HG02973 (cell line): ENCODE results near the gene SOX6.
"Not testable (repeated sequence)": the region's sequence is repeated elsewhere in the genome, so short reads cannot be mapped to it uniquely, and the experiment has no call there.

Experiments used
- ATAC-seq: cut with Tn5 transposase; IDR thresholded peaks from one replicate; pipeline ENCODE4 v1.9.1; 2021; ENCODE audit warnings: moderate library complexity; ENCODE audit not compliant: unreplicated experiment

The SOX6 gene

DNA sequence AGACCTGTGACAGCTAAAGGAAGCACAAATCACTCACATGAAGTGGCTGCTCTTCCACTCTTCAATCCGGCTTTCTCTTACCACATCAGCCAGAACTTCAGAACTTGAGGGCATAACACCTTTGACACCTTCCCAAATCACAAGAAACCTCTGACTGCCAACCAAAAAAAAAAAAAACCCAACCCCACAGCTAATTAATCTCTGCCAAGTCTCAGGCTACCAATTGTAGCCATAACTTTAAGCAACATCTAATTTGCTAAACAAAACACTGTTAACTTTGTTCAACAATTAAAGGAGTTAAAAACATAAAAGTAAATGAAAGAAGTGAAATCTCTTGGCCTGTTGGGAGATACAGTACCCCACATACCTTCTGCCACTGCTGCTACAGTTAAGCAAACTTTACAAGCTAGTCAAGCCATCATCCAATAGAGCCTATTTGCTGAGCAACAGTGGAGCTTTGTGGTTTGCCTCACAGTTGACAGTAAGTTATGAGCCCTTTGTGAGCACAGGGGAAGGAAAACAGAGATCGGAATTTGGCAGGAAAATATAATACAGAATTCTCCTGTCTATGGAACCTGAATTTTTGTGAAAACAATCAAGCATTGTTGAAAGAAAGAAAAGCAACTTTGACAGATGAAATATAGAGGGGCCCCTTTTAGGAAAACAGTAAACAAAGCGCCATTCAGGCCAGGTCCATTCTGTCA lies at the start of gene SOX6:
SOX6 (minus strand) TSS at position 490 of the 704 bp plus-strand sequence. CDS start 15,298 bp downstream, outside the sequence.
- no peak for ATAC-seq

DNA sequence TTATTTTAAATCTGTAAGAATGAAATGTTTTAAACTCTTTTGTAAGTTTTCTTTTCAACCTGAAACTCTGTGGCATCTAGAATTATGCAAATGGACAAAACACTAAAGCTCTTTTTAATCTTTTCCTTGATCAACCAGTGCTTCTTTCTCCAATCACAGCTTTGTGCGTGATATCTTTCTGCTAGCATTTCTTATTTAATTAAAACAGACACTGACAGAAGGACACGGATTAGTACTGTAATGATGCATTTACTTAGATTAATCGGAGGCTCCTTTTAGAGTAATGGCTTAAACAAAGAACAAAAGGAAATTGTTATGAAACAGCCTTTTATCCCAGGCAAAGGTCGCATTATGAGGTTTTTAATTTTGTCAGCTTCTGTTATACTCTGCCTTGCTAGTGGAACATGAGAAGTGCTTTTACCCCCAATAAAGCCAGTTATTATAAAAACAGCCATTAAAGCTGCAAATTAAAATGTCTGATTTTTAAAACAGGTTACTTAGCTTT lies 48.5 kb upstream of the SOX6 start:
- ATAC-seq: no peak

DNA sequence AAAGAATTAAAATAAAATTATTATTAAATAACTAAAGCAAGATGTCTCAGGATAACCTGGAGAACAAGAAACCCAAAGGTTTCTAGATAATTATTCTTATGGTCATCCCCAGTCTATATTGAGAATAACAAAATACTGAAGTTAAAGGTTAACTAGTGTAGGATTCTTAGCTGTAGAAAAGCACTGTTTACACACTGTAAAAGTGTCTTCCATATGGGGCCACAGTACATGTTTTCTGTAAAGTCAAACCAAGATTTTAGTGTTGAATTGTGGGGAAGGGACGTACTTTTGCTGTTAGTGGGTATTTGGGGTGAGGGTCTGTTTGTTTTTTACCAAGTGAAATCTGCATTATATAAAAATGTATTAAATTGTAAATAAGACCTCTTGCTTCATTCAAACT lies 47.5 kb upstream of the SOX6 start:
- ATAC-seq: no peak

DNA sequence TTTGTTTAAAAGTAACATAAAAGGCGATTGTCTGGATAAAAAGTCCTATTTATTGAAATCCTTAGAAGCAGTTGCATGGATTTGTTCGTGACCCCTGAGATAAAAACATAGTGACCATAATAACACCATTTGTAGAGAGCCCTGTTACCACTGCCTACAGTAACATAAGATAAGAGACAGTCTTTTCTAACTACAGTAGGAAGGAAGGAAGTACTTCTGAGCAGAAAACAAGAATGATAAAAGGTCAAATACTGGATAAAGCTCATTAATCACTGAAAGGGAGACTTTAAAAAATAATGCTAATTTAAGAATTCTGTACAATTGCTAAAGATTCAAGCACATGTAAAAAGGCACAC lies 47.1 kb upstream of the SOX6 start:
- no peak for ATAC-seq

DNA sequence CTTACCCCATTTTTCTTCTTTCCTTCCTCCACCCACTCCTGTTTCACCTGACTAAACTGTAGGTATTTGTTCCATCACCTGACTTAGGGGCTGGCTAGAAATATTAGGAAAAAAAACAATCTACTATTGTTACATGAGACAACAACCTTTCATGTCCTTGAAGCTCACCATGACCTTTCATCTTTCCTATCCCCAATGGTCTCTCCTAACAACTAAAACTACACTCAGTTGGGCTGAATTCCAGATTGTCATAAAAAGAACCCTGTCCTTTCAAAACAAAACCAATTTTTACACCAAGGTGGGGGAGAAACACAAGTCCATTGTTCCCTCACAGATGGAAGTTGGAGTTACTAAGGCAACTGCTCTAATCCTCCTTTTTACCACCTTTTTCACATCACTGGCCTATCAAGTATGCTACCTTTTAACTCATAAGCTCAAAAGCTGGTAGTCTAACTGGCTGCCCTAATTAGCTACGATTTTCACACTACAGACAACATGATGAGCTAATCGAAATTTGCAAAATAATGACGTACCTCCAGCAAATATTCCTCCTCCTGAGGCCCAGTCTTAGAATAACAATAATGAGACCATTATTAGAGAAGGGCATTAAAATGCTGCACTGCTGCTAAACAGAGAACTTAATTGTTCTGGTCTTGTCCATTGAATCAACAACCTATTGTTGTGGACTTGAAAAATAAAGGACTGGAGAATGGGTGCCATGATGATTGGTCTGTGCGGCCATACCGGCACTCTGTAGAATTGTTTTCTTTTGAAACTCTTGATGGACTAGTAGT lies 46.5 kb upstream of the SOX6 start:
- no peak for ATAC-seq

DNA sequence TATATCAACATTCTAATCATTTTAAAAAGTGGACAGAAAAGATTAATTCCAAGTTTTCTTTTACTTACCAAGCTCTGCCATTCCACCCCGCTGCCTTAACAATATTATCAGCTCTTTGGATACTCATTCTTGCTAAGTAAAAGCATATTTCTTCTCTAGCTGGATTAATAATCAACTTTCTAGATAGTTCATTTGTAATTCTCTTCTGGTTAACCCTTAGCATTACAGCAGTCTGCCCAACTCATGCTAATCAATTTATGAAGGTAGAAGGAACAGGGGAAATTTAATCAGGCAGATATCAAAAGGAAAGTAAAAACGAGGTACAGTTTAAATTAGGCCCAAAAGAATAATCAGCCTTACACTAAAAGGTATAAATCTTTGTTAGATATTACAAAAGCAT lies 41.0 kb upstream of the SOX6 start:
- ATAC-seq: no peak

DNA sequence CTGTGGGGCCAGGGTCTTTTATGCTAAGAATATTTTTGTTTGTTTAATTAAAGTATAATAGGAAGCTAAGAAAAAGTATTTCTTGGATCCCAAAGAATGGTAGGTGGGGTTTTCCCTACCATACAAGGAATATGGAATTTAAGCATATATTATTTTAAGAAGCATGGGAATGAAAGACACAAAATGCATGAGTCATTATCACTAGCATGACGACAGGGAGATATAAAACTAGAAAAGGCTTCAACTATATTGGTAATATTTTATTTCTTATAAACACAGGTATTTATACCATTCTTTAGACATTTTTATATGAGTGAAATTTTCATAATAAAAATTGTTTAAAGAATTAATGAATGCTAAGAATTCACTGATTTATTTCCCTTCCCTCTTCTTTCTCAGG lies 39.3 kb upstream of the SOX6 start:
- no peak for ATAC-seq

DNA sequence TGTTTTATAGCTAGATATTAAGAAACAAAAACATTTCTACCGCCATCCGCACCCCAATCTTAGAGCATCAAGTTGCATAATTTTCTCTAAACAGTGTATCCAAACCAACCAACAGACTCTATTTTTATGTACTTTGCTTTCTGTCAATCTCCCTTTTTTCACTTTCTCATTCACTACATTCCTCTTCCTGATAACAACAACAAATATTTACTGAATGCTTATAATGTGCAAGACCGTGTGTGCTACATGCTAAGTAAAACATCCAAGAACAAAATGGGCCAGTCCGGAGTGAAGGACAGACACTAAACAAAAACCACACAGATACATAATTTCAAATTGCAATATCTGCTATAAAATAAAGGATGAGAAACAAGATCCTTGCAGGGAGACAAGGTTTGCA lies 38.6 kb upstream of the SOX6 start:
- no peak for ATAC-seq

DNA sequence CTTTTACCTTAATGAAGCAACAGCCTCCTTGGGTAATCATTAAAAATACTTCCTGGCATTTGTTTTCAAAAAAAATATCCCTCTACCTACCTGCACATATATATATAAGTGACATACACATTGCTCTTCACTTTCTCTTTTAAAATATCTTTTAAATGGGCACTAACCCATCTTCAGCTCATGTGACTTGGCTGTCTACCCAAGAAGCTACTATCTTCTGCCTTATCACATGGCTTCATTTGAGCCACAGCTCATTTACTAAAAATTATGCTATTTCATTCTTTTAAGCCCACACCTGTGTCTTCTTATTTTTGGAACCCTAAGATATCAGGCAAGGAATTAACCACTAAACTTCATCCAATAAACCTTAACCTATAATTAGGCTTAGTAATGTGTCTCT lies 37.0 kb upstream of the SOX6 start:
- ATAC-seq: no peak

DNA sequence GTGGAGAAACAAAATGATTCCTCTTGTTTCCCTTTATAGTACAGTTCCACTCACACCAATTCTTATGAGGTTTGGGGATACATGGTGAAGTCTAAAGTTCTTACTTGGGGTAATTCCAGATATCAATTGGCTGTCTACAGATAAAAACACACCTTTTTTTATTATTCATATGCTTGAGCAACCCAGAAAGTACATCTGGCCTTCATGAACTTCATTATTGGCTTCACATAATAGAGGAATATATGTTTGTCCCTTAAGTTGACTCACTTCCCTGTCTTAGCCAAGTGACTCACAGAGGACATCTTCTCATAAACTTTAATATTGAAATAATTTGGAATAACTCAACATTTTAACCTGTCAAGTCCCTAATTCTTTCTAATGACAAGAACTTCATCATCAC lies 36.3 kb upstream of the SOX6 start:
- no peak for ATAC-seq

DNA sequence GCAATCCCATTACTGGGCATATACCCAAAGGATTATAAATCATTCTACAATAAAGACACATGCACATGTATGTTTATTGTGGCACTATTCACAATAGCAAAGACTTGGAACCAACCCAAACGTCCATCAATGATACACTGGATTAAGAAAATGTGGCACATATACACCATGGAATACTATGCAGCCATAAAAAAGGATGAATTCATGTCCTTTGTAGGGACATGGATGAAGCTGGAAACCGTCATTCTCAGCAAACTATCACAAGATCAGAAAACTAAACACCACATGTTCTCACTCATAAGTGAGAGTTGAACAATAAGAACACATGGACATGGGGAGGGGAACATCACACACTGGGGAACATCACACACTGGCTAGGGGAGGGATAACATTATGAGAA lies 34.5 kb upstream of the SOX6 start:
- ATAC-seq: not testable (repeated sequence)

DNA sequence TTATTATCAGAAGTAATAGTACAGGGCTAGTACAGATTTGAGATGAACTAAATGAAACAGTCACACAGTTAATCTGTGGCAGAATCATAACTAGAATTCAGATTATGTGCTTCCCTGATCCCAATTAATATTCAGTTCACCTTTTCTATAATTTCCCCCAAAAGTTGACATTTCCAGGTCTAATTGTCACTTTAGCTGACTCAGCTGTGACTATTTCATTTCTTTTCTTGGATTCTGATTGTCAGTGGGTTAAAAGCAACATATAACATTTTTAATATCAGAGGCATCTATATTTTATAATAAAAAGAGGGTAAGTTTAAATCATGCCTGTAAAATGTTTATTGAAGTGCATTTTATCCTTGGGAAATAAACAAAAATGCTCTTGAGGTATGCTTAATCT lies 28.8 kb upstream of the SOX6 start:
- ATAC-seq: no peak

DNA sequence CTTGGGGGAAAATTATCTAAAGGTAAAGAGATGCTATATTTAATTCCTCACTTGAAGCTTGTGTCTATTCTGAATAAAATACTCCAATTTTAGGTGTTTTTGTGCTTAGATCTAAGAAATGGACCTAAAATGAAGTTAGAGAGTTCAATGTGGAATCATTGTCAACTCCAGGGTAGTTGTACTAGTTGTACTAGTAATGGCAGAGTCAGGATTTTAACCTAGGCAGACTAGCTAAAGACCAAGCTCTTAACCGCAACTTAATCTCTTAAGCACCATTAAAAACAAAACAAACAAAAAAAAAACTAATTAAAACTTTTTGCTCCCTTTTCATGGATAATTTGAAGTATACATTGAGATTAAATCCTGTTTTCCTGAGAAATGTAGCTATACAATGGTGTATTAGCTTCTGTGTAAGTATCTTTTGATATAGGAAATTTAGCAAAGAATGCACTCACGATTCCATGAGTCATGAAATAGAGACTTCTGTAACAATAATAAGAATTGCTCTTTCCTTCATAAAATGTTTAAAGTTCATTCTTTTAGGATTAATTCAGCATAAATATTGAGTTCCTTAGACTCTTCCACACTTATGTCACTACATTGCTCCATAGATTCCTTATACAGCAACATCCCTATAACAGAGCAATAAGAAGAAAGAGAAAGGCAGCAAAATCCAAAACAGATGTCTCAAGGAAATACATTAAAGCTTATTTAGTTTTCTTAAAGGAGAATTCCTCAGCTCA lies 26.5 kb upstream of the SOX6 start:
- no peak for ATAC-seq

DNA sequence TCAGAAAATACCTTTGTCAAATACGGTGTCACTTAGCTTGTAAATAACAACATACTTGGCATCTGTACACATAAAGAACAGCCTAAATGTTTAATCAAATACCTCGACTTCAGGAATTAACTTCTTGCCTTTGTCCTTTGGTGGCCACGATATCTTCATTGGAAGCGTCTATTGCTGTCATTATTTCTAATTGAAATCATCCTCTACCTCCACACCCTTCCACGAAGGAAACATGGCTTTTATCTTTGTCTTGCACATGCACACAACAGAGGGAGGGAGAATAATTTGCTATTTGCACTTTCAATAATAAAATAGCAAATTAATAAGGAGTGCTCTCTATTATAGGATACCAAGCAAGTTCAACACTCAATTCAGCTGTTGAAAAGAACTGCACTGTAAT lies 25.8 kb upstream of the SOX6 start:
- ATAC-seq: no peak

DNA sequence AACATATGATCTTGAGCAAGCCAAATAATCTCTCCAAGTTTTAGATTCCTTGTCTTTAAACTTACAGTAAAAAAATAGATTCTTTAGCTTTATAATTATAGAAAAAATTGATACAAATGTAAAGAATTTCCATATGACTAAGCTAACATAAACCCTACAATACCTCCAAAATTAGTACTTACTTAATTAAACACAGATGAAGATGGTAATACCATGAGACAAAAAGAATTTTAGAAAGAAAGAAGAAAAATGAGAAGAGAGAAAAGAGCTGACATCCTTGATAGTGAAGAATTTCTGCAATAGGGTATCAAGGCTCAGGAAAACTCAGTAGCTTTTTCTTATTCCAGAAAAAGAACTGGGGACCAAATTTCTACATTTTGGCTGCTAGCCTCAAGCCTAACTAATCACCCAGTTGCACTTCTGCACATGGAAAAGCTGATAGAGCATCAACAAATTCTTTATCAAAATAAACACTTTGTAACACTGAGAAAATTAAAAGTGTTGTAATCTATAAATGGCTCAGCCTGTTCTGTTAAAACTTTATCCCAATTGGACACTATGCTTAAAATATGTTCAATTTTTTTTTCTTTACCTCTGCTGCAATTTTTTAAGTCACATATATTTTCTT lies 24.7 kb upstream of the SOX6 start:
- ATAC-seq: no peak

DNA sequence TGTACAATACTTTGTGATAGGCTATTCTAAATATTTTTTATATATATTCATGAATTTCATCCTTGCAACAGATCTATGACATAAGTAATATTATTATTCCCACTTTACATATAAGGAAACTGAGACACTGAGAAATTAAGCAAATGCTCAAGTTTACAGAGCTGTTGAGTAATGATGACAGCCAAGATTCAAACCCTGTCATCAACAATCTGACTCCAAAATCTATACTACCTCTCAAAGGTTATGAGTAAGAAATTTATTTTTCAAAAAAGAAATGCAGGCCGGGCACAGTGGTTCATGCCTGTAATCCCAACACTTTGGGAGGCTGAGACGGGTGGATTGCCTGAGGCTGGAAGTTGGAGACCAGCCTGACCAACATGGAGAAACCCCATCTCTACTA lies 22.6 kb upstream of the SOX6 start:
- ATAC-seq: no peak

DNA sequence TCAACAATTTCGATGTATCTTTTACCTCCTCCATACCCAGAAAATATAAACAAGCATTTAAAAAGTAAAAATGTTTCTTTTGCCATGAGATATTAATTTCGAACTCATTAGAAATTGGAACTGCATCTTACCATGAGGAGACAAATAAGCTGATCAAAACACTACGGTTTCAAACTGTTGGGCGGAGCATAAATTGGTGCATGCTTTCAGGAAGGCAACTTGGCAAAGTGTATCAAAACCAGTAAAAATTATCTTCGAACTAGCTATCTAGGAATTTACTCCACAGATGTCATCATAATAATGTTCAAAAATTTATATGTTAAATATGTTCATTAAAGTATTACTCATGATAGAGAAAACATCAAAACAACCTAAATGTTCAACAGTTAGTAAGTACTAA lies 21.4 kb upstream of the SOX6 start:
- ATAC-seq: no peak

DNA sequence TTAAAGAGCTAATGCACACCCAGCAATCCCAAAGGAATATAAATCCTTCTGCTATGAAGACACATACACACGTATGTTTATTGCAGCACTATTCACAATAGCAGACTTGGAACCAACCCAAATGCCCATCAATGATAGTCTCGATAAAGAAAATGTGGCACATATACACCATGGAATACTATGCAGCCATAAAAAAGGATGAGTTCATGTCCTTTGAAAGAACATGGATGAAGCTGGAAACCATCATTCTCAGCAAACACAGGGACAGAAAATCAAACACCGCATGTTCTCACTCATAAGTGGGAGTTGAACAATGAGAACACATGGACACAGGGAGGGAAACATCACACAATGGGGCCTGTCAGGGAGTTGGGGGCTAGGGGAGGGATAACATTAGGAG lies 19.3 kb upstream of the SOX6 start:
- not testable (repeated sequence) for ATAC-seq

DNA sequence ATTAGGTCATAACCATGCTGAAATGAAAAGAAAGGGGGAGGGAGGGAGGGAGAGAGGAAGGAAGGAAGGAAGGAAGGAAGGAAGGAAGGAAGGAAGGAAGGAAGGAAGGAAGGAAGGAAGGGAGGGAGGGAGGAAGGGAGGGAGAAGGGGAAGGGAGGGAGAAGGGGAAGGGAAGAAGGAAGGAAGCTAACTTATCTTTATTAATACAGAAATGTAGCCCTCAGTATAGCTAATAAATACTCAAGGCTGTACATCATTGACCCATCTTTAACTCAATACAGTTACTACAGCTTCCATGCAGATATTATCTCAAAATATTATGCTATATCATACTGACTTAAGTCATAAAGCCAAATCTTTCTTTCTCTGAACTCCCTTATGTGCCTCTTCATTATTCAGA lies 17.4 kb upstream of the SOX6 start:
- ATAC-seq: no peak

DNA sequence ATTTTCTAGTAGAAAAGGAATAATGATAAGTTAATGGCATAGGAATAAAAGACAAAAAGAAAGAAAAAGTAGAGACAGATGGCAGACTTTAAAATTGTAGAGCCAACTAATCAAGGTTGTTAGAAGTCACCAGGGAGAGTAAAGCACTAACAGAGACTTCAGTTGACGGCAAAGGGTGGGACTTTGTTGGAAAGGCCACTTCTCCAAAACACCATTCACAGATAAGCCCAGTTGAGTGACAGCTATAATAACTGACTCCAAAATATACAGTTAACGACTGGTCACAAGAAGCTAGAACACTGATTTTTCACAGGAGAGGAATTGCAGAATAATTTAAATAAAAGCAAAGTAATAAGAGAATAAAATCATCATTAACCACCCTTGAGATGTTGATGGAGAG lies 16.0 kb upstream of the SOX6 start:
- ATAC-seq: no peak

DNA sequence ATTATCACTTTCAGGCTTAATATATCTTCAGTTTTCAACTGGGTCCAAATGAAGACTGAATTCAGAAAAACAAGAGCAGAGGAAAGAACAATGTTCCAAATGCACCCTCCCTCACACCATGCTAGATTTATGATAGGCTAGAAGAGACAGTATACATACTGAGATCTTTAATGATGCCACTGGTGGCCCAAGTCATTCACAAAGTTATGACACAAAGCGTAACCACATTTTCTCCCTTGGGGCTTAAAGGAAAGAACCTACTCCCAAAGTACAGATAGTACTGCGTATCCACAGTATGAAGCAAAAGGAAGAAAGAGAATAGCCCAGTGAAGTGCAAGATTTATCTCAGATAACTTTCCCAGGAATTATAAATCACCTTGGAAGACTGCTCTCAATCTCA lies 10.9 kb upstream of the SOX6 start:
- ATAC-seq: no peak
